Natural killer cell (primary cell): ENCODE results near the gene TMEM222. TPM values are rescaled to one million over a fixed set of nuclear protein-coding genes. Genes with fewer than 3 reads are reported as not detected.

Experiments used
- ATAC-seq, 3 donors: fragments of 150-1000 bp in 2 of 3; fragments of 200-7000 bp in 1 of 3; cut with Tn5 transposase; 1 replicate in 1 of 3; 2 replicates in 2 of 3; pipeline ENCODE4 v1.10.0; 2021; ENCODE audit warnings: mild to moderate bottlenecking in 2 of 3, moderate library complexity in 2 of 3
- DNase-seq, 2 donors: peaks; one replicate each; pipeline versions ENCODE4 v3.0.0 to v3.0.0-alpha.2; 2013 to 2021; ENCODE audit warnings: mixed read lengths in 1 of 2
- H3K27ac ChIP-seq: one replicate; pipeline ENCODE4 v1.5.1; 2013; ENCODE audit warnings: mild to moderate bottlenecking, low read length
- H3K27me3 ChIP-seq: one replicate; pipeline ENCODE4 v1.6.1; 2013; ENCODE audit warnings: low read length; ENCODE audit not compliant: control insufficient read depth, insufficient read depth
- H3K36me3 ChIP-seq: one replicate; pipeline ENCODE4 v1.6.1; 2013; ENCODE audit warnings: low read length; ENCODE audit not compliant: control insufficient read depth, insufficient read depth
- H3K4me1 ChIP-seq: one replicate; pipeline ENCODE4 v1.6.1; 2013; ENCODE audit warnings: low read length; ENCODE audit not compliant: control insufficient read depth, insufficient read depth
- H3K4me3 ChIP-seq: one replicate; pipeline ENCODE4 v1.5.1; 2013; ENCODE audit warnings: low read length
- H3K9me3 ChIP-seq: one replicate; pipeline ENCODE4 v1.6.1; 2013; ENCODE audit warnings: low read length; ENCODE audit not compliant: control insufficient read depth, insufficient read depth
- H3K27ac Mint-ChIP-seq, 2 donors: one replicate each; pipeline ENCODE4 v1.8.0; 2022; ENCODE audit warnings: mild to moderate bottlenecking in 2 of 2, mixed read lengths in 2 of 2, moderate library complexity in 1 of 2
- H3K27me3 Mint-ChIP-seq, 2 donors: one replicate each; pipeline ENCODE4 v1.8.0; 2022; ENCODE audit warnings: low read depth in 2 of 2, mixed read lengths in 2 of 2
- H3K36me3 Mint-ChIP-seq: one replicate; pipeline ENCODE4 v1.8.0; 2022; ENCODE audit warnings: mixed read lengths
- H3K4me1 Mint-ChIP-seq, 2 donors: one replicate each; pipeline ENCODE4 v1.8.0; 2022; ENCODE audit warnings: mixed read lengths in 2 of 2
- H3K4me3 Mint-ChIP-seq: one replicate; pipeline ENCODE4 v1.8.0; 2022; ENCODE audit warnings: mild to moderate bottlenecking, moderate library complexity, mixed read lengths
- H3K9me3 Mint-ChIP-seq, 2 donors: one replicate each; pipeline ENCODE4 v1.8.0; 2022; ENCODE audit warnings: mixed read lengths in 2 of 2
- WGBS: methylation state at CpG from one replicate; pipeline ENCODE4 v1.1.7; 2013; ENCODE audit warnings: missing lambda C conversion rate; ENCODE audit not compliant: insufficient coverage; 5-methylcytosine and 5-hydroxymethylcytosine counted together
- intact Hi-C: fragments of 100-400 bp; cut with micrococcal nuclease; formaldehyde crosslinking; loops from one replicate; pipeline ENCODE4 v1.14.2; 2022
- total RNA-seq, 4 donors: library from RNA; stranded (reverse); fragments of 120-200 nt in 1 of 4; gene quantifications; one replicate each; pipeline versions ENCODE4 v1.2.3 to v1.2.4, GENCODE V29; 2013 to 2022
- TF ChIP-seq, protein P1 (sequence below): fragments of 200-600 bp; IDR thresholded peaks from one replicate; pipeline ENCODE4 v1.8.0; 2022; ENCODE audit warnings: antibody characterized with exemption

The TMEM222 gene
- total RNA-seq, 3 donors from 2014 or later (not counting 1 experiment from before 2014, with no cell fraction given): 34.9 to 41.2 (median 37.3) TPM

DNA sequence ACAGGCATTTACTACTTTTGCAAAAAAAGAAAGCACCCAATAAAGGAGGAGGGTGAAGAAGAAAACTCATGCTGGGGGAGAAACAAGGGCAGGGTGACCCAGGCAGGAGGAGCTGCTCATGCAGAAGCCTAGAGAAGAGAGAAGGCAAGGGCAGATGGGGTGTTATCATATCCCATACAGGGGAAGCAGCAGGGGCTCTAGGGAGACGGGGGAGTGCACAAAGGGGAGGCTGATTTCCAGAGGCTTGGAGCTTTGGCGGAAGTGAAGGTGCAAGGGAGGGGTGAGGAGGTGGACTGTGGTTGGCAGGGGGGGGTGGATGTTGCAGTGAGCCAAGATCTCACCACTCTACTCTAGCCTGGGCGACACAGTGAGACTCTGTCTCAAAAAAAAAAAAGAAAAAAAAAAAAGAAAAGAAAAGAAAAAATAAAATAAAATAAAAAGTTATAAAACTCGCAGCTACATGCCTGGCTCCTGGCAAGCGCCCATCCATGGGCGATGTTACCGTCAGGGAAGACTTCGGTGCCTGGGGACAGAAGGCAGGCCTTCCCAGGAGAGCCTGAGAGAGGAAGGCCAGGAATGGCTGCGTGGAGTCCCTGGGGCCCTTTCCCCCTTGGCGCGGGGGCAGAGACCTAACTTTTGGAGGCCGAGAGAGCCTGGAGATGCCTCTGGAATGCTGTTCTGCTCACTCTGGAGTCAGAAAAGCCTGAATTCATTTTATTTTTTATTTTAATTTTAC, 56.0 kb downstream of the TMEM222 start:
- TF ChIP-seq, protein P1, sequence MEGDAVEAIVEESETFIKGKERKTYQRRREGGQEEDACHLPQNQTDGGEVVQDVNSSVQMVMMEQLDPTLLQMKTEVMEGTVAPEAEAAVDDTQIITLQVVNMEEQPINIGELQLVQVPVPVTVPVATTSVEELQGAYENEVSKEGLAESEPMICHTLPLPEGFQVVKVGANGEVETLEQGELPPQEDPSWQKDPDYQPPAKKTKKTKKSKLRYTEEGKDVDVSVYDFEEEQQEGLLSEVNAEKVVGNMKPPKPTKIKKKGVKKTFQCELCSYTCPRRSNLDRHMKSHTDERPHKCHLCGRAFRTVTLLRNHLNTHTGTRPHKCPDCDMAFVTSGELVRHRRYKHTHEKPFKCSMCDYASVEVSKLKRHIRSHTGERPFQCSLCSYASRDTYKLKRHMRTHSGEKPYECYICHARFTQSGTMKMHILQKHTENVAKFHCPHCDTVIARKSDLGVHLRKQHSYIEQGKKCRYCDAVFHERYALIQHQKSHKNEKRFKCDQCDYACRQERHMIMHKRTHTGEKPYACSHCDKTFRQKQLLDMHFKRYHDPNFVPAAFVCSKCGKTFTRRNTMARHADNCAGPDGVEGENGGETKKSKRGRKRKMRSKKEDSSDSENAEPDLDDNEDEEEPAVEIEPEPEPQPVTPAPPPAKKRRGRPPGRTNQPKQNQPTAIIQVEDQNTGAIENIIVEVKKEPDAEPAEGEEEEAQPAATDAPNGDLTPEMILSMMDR: no peak
- Histone ChIP-seq H3K27ac (no peak overlapping the region), H3K9me3 (no peaks in the 10 kb centered on the region), H3K4me1 (no peaks in the 10 kb centered on the region), H3K36me3 (no peaks in the 10 kb centered on the region), H3K4me3 (no peak overlapping the region), H3K27me3 (no peaks in the 10 kb centered on the region)
- H3K4me1 Mint-ChIP-seq: no peaks in the 10 kb centered on the region
- WGBS: 91% methylated on average over 11 of the region's 12 CpGs
- H3K27me3 Mint-ChIP-seq: peaks cover 0 to 8% of the 10 kb centered on the region in 2 donors
- no peaks in the 10 kb centered on the region for H3K36me3 Mint-ChIP-seq
- intact Hi-C loops: no loop called here
- H3K27ac Mint-ChIP-seq: peak overlapping the region in 1 of 2 donors; percentile 23
- ATAC-seq (no peak), DNase-seq (no peak)
- H3K4me3 Mint-ChIP-seq: no peak overlapping the region
- no peaks in the 10 kb centered on the region for H3K9me3 Mint-ChIP-seq

DNA sequence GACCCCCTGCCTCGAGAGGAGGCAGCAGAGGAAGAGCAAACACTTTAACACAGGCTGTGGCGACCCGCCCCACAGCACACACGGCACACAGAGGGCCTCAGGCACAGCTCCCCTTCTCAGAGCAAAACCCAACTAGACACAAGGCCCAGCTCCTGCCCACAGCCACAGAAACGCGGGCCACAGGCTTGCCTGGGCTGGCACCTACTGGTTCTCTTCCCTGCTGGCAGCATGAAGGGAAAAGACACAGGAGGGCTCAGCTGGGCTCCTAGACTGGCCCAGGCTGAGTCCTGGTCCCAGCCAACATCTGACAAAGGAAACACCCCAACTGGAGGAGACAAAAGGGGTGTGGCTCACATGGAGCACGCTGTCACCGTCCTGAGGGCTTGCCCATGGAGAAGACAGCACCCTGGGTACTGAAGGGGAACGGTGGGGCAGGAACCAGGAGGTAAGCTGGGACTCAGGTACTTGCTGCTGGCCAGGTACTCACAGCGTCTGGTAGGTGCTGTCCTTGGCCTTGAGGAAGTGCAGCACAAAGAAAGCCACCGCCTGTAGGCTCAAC, 57.7 kb downstream of the TMEM222 start:
- H3K4me1 Mint-ChIP-seq: no peaks in the 10 kb centered on the region
- Histone ChIP-seq H3K27ac (no peak overlapping the region), H3K9me3 (no peaks in the 10 kb centered on the region), H3K27me3 (no peaks in the 10 kb centered on the region), H3K4me1 (no peaks in the 10 kb centered on the region), H3K4me3 (no peak overlapping the region), H3K36me3 (no peaks in the 10 kb centered on the region)
- intact Hi-C loops: no loop called here
- 87% methylated on average over 11 of the region's 11 CpGs for WGBS
- DNase-seq (no peak), ATAC-seq (no peak)
- H3K36me3 Mint-ChIP-seq: no peaks in the 10 kb centered on the region
- TF ChIP-seq, protein P1: no peak
- no peaks in the 10 kb centered on the region for H3K9me3 Mint-ChIP-seq
- peaks cover 0 to 8% of the 10 kb centered on the region in 2 donors for H3K27me3 Mint-ChIP-seq
- H3K27ac Mint-ChIP-seq: no peak overlapping the region
- no peak overlapping the region for H3K4me3 Mint-ChIP-seq

DNA sequence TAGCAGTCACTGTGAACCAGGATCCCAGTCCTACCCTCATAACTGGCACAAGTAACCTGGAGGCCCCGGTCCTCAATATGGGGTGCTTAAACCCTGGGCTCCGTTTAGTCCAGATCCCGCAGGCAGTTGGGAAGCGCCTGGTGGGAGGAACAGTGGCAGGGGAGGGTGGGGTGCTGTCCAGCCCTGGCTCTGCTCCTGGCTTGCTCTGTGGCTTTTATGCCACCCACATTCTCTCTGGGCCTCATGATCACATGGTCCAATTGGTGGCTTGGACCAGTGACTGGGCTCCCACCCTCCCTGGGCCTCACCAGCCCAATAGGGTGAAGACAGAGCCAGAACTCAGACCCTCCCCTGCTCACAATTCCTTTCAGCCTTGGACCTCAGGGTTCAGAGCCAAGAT, 58.3 kb downstream of the TMEM222 start:
- Mint-ChIP-seq H3K4me1 (no peaks in the 10 kb centered on the region), H3K4me3 (no peak overlapping the region), H3K36me3 (no peaks in the 10 kb centered on the region), H3K27me3 (peaks cover 0 to 7% of the 10 kb centered on the region in 2 donors), H3K9me3 (no peaks in the 10 kb centered on the region), H3K27ac (no peak overlapping the region)
- no peak overlapping the region for H3K27ac ChIP-seq
- H3K4me3 ChIP-seq: no peak overlapping the region
- H3K36me3 ChIP-seq: no peaks in the 10 kb centered on the region
- H3K4me1 ChIP-seq: no peaks in the 10 kb centered on the region
- TF ChIP-seq, protein P1: no peak
- DNase-seq (no peak), ATAC-seq (no peak)
- intact Hi-C loops: no loop called here
- H3K9me3 ChIP-seq: no peaks in the 10 kb centered on the region
- no peaks in the 10 kb centered on the region for H3K27me3 ChIP-seq
- WGBS: 95% methylated on average over 4 of the region's 4 CpGs
